ENCODE measurements around the gene ADD1.

The ADD1 gene

DNA sequence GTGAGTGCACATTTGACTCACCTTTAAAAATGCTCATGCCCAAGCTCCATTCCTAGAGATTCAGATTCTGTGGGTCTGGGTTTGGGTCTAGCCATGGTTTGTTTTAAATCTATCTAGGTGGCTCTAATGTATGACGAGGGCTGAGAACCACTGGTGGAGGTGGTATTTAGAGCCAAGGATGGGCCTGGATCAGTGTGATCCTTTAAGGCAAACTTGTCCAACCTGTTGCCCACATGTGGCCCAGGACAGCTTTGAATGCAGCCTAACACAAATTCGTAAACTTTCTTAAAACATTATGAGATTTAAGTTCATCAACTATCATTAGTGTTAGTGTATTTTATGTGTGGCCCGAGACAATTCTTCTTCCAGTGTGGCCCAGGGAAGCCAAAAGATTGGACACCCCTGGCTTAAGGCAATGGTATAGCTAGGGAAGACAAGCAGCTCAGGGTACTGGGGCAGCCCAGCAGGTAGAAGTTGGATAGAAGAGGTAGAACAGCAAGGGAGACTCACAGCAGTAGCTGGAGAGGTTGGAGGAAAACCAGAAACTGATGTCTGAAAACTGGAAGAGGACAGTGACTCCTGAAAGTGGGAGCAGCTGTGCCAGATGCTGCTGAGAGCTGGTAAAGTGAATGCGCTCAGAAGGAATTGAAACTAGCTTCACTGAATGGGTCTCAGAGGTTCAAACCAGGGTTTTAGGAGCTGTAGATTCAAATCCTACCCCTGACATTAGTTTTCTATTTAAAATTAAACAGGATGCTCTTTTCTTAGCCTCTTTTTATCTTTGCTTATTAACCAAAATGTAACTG, 18.2 kb downstream of the ADD1 start:
- no peak for DNase-seq

DNA sequence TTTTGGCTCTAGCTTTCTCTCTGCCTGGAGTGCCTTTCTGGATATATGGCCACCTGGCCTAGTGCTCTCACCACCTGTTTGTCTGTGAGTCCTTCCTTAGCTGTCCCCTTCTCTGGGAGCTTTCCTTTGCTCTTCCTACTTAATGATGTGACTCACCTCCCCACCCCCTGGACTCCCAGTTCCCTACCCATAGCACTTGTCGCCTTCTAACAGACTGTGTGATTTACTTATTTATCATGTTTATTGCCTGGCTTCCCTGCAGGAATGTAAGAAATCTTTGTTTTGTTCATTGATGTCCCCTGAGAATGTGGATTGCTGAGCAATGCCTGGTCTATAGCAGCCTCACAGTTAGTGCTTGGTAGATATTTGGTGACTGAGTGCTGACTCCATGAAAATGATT, 18.9 kb downstream of the ADD1 start:
- DNase-seq: no peak

DNA sequence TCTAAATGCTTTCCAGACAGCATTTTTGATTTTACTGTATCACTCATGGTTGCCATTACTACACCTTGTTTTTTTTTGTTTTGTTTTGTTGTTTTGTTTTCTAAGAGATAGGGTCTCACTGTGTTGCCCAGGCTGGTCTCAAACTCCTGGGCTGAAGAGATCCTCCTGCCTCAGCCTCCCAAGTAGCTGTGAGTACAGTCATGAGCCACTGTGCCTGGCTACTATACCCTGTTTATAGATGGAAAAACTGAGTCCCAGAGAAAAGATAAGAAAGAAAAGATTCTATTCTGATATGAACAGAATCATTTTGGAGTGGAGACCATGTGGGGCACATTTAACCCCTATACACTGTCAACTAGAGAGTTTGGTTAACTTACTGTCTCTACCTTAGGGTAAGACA, 20.0 kb downstream of the ADD1 start:
- no peak for DNase-seq

DNA sequence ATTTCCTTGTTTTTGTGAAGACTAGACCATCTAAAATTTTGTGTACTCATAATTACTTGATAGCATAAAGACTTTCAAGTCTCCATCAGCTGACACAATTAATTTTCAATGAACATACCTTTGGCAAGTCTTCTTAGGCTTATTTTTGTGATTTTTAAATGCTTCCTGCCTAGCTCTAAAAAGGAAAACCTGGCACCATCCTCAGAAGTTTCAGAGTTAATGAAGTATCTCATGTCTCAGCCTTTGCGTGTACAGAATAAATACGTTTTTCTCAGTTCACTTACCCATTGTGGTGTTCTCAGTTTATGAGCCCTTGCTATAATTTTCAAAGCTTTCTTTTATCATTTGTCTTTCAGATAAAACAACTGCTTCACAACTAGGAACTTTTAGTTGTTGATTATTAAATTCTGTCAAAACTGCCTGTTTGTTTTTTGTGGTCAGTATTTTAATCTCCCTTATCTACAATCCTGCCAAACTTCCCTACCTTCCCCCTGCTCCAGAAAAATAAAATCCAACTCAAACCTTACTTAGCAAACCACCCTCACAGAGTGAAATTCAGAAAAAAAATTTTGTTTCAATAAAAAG, 21.6 kb downstream of the ADD1 start:
- DNase-seq: no peak

DNA sequence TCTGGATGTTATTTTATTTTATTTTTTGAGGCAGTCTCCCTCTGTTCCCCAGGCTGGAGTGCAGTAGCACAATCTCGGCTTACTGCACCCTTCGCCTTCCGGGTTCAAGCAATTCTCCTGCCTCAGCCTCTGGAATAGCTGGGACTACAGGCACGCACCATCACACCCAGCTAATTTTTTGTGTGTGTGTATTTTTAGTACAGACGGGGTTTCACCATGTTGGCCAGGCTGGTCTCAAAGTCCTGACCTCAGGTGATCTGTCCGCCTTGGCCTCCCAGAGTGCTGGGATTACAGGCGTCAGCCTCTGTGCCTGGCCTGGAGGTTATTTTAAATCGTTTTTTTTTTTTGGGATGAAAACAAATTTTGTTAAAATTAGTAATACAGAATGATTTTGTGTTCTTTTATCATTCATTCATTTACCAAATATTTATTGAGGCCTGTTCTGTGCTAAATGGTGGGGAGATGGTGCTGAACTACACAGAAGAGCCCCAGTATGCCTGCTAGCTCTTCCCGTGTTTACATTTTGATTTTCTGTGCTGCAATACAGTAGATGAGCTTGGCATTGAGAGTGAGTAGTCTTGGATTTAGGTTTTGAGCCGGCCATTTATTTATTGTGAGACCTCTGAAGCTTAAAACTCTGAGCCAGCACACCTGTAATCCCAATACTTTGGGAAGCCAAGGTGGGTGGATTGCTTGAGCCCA, 22.7 kb downstream of the ADD1 start:
- DNase-seq: no peak

DNA sequence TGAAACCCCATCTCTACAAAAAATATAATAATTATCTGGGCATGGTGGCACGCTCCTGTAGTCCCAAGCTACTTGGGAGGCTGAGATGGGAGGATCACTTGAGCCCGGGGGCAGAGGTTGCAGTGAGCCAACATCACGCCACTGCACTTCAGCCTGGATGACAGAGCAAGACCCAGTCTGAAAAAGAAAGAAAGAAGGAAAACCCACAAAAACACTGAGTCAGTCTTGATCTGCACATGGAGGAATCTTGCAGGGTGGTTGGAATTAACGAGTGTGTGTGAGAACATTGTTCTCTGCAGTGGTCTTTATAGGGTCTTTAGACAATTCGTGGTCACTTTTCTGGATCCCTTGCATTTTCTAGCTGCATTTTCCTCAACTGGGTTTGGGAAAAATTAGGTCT, 23.2 kb downstream of the ADD1 start:
- no peak for DNase-seq

DNA sequence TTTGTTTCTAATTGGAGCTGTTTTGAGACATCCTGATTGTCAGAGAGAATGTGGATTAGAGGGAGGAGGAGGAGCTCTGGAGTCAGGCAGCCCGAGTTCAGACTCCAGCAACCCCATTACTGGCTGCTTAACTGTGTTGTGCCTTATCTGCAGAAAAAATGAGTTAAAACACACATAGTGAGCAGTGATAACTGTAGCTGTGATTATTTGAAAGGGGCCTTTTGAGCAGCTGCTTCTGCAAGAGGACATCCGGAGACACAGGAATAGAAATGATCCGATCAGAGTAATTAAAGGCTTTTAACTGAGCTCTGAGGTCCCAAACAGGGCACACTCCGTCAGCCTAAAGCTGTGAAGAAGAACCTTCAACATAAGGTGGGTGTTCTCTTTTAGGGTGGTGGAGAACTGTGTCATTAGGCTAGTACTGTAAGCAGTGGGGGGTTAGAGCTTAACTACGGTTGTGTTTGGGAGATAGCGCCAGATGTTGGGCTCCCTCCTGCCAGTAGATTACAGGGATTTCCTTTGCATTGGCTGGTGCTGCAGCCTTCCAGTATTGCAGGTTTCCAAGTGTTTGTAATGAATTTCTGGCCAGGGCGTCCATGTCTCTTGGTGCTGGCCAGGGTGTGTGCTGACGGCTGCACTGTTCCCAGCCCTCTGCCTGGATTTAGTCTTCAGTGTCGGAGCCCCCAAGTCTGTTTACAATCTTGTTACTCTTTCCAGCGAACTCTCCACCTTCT, 24.3 kb downstream of the ADD1 start:
- DNase-seq: no peak

DNA sequence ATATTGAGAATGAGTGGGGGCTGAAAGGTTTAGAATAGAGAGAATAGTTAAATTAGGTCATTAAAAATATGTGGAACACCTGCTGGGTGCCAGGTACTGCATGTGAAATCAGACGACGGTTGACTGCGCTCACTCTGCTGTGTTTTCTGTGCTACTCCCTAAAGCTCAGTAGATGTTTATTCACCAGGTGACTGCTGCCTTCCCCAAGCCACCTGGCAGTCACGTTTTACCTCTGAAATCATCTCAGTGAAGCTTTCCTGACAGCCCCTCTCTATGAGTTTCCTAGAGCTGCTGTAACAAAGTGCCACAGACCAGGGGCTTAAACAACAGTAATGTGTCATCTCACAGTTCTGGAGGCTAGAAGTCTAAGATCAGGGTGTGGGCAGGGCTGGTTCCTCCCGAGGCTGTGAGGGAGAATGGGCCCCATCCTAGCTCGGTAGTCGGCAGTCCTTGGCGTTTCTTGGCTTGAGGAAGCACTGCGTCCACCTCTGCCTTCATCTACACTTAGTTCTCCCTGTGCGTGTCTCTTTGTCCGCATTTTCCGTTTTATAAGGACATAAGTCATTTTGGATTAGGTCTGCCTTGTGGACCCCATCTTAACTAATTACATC, 25.3 kb downstream of the ADD1 start:
- DNase-seq: no peak

DNA sequence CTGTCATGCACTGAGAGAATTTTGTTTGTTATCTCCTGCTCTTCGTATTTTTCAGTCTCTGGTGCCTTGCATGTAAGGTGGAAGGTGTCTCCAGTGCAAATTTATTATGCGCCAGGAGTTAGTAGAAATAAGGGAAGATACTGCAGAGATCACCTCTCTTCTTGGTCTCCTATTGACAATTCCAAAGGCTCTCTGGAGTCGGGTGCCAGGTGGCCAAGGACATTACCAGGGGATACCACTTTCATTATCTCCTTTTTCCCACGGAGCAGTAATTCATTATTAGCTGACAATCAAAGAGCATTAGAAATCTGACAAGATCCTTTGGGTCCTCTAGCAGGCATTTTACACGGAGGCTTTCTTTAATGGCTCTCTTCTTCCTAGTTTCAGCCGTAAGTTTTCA, 26.0 kb downstream of the ADD1 start:
- no peak for DNase-seq

DNA sequence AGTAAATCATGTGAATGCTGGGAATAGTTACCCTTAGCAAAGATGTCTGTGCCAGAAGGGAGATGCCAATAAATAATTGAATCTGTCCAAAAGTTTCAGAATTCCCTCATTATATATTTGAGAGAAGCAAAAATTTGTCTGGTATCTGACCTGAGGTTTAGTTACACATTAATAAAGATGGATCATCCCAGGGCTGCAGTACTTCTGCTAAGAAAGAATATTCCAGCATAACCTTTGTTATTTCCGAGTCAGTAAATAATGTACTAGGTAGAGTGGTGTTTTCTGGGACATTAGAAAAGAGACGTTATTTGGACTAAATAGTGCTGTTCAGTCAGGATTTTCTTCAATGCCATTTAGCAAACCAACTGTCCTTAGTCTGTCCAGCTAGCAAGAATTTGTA, 26.4 kb downstream of the ADD1 start:
- no peak for DNase-seq

DNA sequence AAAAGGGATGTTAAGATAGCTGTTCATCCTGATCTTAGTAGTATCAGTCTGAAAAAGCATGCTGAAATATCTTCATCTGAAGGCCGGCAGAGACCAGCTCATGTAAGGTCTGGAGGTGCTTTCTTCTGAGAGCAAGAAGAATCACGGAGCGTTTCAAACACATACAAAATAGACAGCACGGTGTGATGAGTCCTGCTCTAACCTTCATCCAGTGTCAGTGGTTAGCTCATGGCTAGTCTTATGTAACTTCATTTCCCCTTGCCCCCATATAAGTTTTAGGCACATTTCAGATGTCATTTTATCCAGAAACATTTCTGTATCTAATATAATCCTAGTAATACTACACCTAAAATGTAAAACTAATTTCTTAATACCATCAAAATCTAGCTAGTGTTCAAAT, 27.8 kb downstream of the ADD1 start:
- no peak for DNase-seq

DNA sequence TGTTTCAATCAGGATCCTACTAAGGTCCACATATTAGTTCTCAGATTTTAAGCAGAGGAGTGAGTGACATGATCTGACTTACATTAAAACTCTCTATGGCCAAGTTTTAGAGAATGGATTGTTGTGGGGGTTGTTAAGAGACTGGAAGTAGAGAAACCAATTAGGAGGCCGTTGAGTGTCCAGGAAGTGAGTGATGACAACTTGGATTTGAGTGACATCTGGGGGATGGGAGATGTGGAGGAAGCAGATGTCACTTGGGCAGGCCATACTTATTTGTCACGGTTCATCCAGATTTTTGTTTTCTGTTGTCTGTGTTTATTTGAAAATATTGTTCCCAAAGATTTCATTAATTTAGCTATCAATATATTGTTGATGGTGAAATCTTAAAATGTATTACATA, 28.3 kb downstream of the ADD1 start:
- no peak for DNase-seq

DNA sequence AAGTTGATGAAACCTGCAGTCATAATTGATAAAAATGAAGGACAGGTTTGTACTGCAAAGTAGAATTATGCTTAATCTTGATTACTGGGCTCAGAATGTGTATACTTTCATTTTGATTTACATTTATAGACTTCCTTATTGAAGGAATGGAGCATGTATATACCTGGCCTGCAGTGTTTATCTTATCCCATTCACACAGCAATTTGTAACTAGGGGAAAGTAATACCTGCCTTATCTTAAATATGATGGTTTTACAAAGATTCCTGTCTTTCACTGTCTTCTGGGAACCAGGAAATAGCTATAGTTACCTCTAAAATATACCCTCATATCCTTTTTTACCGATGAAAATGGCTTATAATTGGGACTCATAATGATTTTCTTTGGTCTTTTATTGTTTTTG, 29.7 kb downstream of the ADD1 start:
- DNase-seq: no peak

DNA sequence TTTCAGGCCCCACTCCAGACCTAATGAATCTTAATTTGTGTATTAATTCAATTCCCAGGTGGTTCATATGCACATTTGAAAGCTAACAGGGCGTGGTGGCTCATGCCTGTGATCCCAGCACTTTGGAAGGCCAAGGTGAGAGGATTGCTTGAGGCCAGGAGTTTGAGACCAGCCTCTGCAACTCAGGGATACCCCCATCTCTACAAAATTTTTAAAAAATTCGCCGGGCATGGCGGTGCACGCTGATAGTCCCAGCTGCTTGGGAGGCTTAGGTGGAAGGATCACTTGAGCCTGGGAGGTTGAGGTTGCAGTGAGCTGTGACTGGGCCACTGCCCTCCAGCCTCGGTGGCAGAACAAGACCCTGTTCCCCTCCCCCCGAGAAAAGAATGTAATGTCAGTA, 31.2 kb downstream of the ADD1 start:
- DNase-seq: no peak

DNA sequence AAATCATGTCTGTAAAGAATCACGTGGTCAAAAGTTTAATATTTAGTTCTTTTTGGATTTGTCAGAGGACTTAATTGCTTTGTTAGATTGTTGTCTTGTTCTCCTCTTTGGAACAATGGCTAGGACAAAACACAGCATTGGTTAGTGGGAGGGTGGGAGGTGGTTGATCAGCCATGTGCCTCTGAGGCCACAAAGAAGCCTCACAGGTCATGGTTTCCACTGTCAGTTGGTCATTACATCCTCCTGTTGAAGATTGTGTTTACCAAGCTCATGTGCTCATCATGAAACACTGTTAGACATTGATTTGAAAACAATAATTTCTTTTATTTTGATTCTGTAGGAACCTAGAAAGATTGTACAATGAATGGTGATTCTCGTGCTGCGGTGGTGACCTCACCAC, 31.9 kb downstream of the ADD1 start:
- DNase-seq: no peak

DNA sequence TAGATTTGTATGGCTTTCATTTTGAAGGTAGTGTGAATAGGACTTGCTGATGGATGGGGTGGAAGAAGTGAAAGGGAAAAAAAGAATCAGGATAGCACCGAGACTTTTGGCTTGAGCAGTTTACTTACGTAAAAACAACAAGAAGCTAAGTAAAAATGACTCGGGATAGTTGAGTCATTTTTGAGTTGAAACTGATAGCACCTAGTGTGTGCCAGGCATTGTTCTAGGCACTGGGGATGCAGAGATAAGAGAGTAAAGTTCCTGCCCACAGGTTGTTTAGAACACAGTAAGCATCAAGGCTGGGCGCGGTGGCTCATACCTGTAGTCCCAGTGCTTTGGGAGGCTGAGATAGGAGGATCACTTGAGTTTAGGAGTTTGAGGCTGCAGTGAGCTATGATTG, 34.7 kb downstream of the ADD1 start:
- DNase-seq: no peak

DNA sequence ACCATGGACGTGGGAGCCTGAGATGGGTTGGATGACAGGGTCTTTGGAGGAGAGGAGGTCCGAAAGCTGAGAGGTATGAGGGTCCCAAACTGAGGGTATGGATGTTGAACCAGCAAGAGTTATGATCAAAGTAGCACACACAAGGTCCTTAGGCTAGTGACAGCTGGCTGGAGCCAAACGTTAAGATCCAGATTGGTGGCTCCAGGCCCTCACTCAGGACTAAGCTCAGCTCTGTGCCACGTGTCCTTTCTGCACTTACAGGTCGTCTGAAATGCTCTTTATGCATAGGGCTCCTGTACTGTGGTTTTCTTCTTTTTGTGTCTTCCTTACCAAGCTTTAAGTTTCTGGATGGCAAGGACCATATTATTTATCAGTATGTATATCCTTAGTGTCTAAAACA, 35.4 kb downstream of the ADD1 start:
- no peak for DNase-seq

DNA sequence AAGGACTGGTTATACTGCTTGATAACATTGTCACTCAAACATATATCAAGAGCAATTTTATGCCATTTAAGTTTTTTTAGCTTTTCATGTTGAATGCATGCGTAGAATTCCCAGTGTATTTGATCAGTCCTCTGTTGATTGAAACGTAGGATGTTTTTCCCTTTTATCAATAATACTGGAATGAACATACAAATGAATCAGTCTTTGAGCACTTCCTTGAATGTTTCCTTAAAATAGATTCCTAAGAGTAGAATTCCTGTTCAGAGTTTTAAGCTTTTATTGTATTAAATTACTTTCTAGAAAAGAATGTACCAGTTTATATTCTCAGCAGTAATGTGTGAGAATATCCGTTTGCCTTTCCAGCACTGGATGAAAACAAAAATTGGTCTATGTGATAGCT, 37.8 kb downstream of the ADD1 start:
- no peak for DNase-seq

DNA sequence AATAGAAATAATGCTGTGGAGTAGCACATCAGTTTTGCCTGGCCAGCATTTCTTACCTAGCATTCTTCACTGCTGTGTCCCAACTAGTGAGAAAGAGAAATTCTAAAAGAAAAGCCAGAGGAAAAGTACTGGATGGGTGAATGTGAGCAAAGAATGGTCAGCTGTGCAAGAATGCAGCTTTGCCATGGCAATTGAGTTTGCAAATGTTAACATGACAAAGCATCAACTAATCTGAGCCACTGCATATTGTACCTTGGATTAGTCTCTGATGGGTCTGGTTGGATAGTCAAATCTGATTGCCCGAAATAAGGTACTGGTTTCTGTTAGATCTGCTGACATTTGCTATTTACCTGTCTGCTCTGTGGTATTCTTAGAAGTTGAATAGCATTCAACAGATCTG, 38.7 kb downstream of the ADD1 start:
- DNase-seq: no peak

DNA sequence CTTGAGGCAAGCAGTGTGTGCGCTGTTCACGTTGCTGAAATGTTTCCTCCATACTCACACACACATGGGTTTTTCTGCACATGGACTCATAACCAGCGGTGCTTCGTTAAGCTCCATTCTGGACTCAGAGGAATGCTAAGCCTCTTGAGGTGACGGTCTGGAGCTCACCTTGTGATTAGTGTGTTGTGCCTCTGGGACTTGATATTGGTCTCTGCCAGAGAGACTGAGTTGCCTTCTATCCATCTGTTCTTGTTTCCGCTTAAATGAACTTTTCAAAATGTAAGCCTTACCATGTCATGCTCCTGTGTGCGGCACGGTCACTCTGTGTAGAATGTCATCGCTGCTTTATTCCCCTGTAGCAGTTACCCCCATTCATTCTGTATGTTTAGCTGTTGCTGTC, 42.5 kb downstream of the ADD1 start:
- DNase-seq: no peak

DNA sequence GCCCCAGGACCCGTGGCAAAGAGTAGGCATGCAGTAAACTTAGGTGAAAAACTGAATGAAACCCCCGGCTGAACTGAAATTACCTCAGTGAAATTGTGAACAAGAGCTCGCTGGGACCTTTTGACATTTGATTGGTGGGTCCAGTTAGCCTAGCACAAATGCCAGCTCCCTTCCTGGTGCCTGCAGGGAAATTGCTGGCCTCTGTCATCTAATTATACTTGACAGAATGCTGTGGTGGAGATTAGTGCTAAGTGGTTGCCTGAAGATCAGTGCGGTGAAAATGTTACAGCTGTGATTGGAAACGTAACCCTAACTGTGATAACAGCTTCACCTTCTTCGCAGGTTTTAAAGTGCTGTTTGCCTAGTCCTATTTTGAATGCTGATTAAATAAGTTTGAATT, 43.0 kb downstream of the ADD1 start:
- DNase-seq: no peak

DNA sequence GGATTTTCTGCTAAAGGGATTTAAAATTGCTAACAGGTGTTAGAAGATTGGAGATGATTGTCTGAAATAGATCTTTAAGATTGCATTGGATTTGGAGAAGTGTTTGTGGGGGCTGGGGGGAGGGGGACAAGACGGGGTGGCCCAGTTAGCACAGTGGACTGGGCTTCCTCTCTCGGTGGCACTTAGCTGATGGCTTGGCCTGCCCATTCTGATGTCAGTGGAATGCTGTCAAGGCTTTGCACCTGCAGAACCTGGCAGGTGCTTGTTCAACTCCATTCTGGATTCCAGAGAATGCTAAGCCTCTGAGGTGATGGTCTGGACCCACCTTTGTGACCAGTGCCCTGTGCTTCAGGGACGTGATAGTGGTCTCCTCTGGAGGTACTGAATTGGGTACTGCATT, 43.7 kb downstream of the ADD1 start:
- DNase-seq: no peak

DNA sequence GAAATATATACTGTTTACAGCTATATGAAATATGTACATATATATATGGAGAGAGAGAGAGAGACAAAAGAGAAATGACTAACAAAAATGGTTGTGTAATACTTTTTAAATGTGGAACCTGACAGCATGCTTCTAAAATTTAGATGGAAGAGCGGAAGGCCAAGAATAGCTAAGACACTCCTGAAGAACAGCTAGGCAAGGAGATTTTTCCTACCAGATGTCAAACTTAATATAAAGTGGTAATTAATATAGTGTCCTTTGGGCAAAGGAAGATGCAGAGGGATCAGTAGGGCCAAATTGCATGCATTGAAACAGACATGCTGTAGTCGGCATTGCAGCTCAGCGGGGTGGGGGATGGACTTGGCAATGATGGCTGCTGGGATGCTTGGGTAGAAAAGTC, 45.2 kb downstream of the ADD1 start:
- DNase-seq: no peak
